Tibial artery (tissue), 4 donors: Measurements from ENCODE around the gene SURF4.

Source experiments
- DNase-seq, 2 donors: peaks; one replicate each; pipeline ENCODE4 v3.0.0-alpha.2; 2019
- H3K27ac ChIP-seq, 2 donors: fragments of 200-600 bp; sonication (generic) in 1 of 2; 1 replicate in 1 of 2; 2 replicates in 1 of 2; pipeline ENCODE4 v1.5.1; 2018 to 2019; ENCODE audit warnings: mild to moderate bottlenecking in 1 of 2
- H3K27me3 ChIP-seq, 2 donors: fragments of 200-600 bp; sonication (generic) in 1 of 2; one replicate each; pipeline versions ENCODE4 v1.5.1 to v1.6.0; 2016 to 2019
- H3K36me3 ChIP-seq, 3 donors: fragments of 200-600 bp; sonication (generic) in 2 of 3; one replicate each; pipeline ENCODE4 v1.5.1; 2016 to 2019; ENCODE audit warnings: mild to moderate bottlenecking in 2 of 3
- H3K4me1 ChIP-seq, 4 donors: fragments of 200-600 bp; sonication (generic) in 2 of 4; 1 replicate in 3 of 4; 2 replicates in 1 of 4; pipeline ENCODE4 v1.5.1; 2016 to 2019
- H3K4me3 ChIP-seq, 2 donors: fragments of 200-600 bp; sonication (generic) in 1 of 2; 1 replicate in 1 of 2; 2 replicates in 1 of 2; pipeline ENCODE4 v1.5.1; 2018 to 2019; ENCODE audit warnings: mild to moderate bottlenecking in 2 of 2
- H3K9me3 ChIP-seq, 3 donors: fragments of 200-600 bp; sonication (generic) in 1 of 3; one replicate each; pipeline ENCODE4 v1.5.1; 2016 to 2019
- CTCF ChIP-seq, 2 experiments: fragments of 200-600 bp in 1 of 2; fragments of 450-650 bp in 1 of 2; IDR thresholded peaks; one replicate each; pipeline ENCODE4 v1.5.1; 2017 to 2019; ENCODE audit warnings: antibody characterized with exemption in 2 of 2, mild to moderate bottlenecking in 1 of 2, moderate library complexity in 1 of 2
- intact Hi-C: fragments of 100-400 bp; cut with DNase I; formaldehyde crosslinking; loops from one replicate; pipeline ENCODE4 v1.15.0; 2023; ENCODE audit warnings: low total_unique reads

The SURF4 gene

GRCh38 chr9:133367778-133368177 lies 8.1 kb downstream of the SURF4 start:
- intact Hi-C loops: no loop called here
- peaks cover 37 to 59% (median 55%) of the 10 kb centered on the region in 3 donors for H3K36me3 ChIP-seq

GRCh38 chr9:133367221-133367620 lies 8.6 kb downstream of the SURF4 start:
- no peak for DNase-seq
- peaks cover 41 to 61% (median 56%) of the 10 kb centered on the region in 3 donors for H3K36me3 ChIP-seq
- no peak for TF ChIP-seq CTCF (IDR thresholded peaks at IDR 0.05)
- intact Hi-C loops: no loop called here
- H3K27me3 ChIP-seq: no peaks in the 10 kb centered on the region
- peaks cover 0 to 51% (median 45%) of the 10 kb centered on the region in 4 donors for H3K4me1 ChIP-seq
- H3K27ac ChIP-seq: no peak overlapping the region
- H3K4me3 ChIP-seq: no peak overlapping the region
- no peaks in the 10 kb centered on the region for H3K9me3 ChIP-seq

More at GRCh38 chr9:133367778-133368177, 8.1 kb downstream of the SURF4 start:
- no peaks in the 10 kb centered on the region for H3K27me3 ChIP-seq
- no peak overlapping the region for H3K4me3 ChIP-seq
- TF ChIP-seq CTCF (IDR thresholded peaks at IDR 0.05): no peak
- DNase-seq: no peak
- H3K27ac ChIP-seq: no peak overlapping the region
- H3K4me1 ChIP-seq: peaks cover 0 to 56% (median 48%) of the 10 kb centered on the region in 4 donors
- H3K9me3 ChIP-seq: no peaks in the 10 kb centered on the region

- intact Hi-C loops: no loop called here
- H3K4me1 ChIP-seq: peaks cover 0 to 43% (median 37%) of the 10 kb centered on the region in 4 donors
- H3K9me3 ChIP-seq: no peaks in the 10 kb centered on the region
- no peaks in the 10 kb centered on the region for H3K27me3 ChIP-seq
- DNase-seq: no peak
- TF ChIP-seq CTCF (IDR thresholded peaks at IDR 0.05): no peak
- no peak overlapping the region for H3K27ac ChIP-seq
- H3K4me3 ChIP-seq: no peak overlapping the region
- H3K36me3 ChIP-seq: peaks cover 45 to 65% (median 58%) of the 10 kb centered on the region in 3 donors
These were observed 9.4 kb downstream of the SURF4 start for GRCh38 chr9:133366435-133366834.

GRCh38 chr9:133362359-133363044 lies 13.4 kb downstream of the SURF4 start:
- intact Hi-C loops: no loop called here
- H3K27me3 ChIP-seq: no peaks in the 10 kb centered on the region
- H3K36me3 ChIP-seq: peaks cover 45 to 93% (median 62%) of the 10 kb centered on the region in 3 donors
- H3K9me3 ChIP-seq: no peaks in the 10 kb centered on the region
- H3K27ac ChIP-seq: no peak overlapping the region
- no peak overlapping the region for H3K4me3 ChIP-seq
- H3K4me1 ChIP-seq: peaks cover 0 to 17% (median 6%) of the 10 kb centered on the region in 4 donors
- TF ChIP-seq CTCF (IDR thresholded peaks at IDR 0.05): no peak
- no peak for DNase-seq

GRCh38 chr9:133361507-133362092 lies 14.3 kb downstream of the SURF4 start:
- no peak overlapping the region for H3K4me3 ChIP-seq
- H3K9me3 ChIP-seq: no peaks in the 10 kb centered on the region
- no peak overlapping the region for H3K27ac ChIP-seq
- H3K4me1 ChIP-seq: peaks cover 0 to 21% (median 14%) of the 10 kb centered on the region in 4 donors
- intact Hi-C loops: no loop called here
- H3K27me3 ChIP-seq: no peaks in the 10 kb centered on the region
- no peak for DNase-seq
- TF ChIP-seq CTCF (IDR thresholded peaks at IDR 0.05): no peak
- peaks cover 44 to 84% (median 54%) of the 10 kb centered on the region in 3 donors for H3K36me3 ChIP-seq
